Fibroblast of mammary gland (primary cell): Measurements from ENCODE around the gene ADAMTS7.
"Not testable (repeated sequence)": the region's sequence is repeated elsewhere in the genome, so short reads cannot be mapped to it uniquely, and the experiment has no call there.

Experiments
- DNase-seq: peaks from one replicate; pipeline ENCODE4 v3.0.0-alpha.2; 2010; ENCODE audit warnings: low read depth
- H3K4me3 ChIP-seq: 2 replicates; pipeline ENCODE4 v1.5.1; 2011; ENCODE audit warnings: low read depth, mild to moderate bottlenecking, low read length, moderate library complexity; ENCODE audit not compliant: control insufficient read depth
- CTCF ChIP-seq: conservative IDR thresholded peaks from 2 replicates; pipeline ENCODE4 v1.5.1; 2011; ENCODE audit warnings: low read depth, low read length, inconsistent platforms; ENCODE audit not compliant: control insufficient read depth, insufficient read depth

The ADAMTS7 gene

DNA sequence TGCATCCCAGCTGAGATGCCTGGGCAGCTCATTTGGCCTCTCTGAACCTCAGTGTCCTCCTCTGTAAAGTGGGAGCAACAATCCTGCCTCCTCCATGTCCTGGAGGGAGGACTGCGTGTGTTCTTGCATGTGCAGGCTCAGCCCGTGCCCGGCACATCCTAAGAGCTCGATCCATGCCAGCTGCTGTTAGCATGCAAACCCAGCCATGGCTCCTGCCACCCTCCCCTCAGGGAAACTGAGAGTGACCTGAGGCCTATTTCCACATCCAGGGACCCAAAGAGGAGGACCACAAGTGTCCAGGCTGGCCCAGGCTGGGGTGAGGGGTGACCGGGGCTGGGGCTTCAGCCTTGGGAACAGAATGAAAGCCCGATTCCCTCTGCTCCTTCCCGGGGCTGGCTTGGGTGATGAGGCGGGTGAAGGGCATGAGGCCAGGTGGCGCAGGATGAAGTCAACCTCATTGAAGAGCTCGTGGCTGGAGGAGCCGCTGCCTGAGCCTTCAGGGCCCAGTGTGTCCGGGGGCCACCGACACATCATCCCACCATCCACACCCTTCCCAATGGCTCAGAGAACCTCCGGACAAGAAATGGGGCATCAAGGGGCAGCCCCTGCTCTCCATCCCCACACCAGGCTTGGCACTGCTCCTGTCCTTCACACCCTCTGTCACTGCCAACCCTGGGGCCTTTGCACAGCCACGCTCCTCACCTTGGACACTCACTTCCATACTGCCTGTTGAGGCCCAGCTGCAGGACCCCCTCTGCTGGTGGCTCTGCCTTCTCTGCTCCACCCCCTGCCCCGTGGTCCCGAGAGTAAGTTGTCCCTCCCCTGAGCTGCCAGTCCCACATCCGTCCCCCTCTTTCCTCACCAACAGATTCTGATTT, 42.5 kb downstream of the ADAMTS7 start:
- TF ChIP-seq CTCF: no peak
- no peak overlapping the region for H3K4me3 ChIP-seq
- no peak for DNase-seq

DNA sequence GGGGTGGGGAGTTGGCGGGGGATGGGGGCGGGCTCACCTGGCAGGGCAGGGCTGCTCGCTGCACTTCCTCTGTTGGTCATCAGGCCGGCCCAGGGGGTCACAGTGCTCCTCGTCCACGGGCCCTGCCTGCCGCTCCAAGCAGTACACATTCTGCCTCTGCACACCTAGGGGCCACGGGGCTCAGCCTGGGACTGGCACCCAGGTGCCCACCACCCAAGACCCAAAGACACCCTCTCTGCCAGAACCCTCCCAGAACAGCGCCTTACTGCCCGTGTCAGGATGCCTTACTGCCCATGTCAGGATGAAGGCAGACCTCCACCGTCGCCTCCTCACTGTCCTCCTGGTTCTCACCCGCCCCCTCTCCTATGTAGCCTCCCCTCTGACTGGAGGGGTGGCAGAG, 43.2 kb downstream of the ADAMTS7 start:
- DNase-seq: no peak
- TF ChIP-seq CTCF: no peak
- no peak overlapping the region for H3K4me3 ChIP-seq

DNA sequence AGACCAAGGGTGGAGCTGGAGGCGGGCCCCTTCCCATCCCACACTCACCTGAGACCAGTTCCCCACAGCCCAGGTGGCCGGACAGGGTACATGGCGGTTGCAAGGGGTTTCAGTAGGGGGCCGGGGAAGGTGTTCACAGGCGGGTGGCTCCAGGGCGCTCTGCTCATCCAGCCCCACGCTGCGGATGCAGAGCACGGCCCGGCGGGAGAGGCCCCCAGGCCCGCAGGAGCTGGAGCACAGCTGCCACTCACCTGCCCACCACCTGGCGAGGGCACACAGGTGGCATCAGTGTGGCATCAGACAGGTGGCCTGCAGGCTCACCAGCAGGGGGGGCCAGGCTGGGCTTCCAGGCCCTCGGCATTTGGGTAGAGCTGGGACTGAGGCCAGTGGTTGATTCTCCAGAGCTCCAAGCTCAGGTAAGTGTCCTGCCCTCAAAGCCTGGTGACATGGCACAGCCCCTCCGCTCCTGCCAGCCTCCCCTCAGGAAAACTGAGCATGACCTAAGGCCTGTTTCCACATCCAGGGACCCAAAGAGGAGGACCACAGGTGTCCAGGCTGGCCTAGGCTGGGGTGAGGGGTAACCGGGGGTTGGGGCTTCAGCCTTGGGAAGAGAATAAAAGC, 43.8 kb downstream of the ADAMTS7 start:
- no peak for TF ChIP-seq CTCF
- no peak for DNase-seq
- no peak overlapping the region for H3K4me3 ChIP-seq

DNA sequence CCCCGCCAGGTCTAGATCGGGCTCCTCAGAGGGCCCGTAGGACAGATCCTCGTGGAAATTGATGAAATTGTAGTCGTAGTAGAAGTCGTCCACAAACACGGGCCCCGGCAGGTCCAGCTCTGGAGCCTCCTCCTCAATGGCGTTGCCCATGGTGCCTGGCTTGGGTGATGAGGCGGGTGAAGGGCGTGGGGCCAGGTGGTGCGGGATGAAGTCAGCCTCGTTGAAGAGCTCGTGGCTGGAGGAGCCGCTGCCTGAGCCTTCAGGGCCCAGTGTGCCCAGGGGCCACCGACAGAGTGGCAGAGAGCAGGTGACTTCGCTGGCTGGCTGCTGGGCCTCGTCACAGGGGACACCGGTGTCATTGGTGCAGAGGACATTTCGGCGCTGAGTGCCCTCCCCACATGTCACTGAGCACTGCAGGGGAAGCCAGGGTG, 44.6 kb downstream of the ADAMTS7 start:
- not testable (repeated sequence) for H3K4me3 ChIP-seq, DNase-seq

DNA sequence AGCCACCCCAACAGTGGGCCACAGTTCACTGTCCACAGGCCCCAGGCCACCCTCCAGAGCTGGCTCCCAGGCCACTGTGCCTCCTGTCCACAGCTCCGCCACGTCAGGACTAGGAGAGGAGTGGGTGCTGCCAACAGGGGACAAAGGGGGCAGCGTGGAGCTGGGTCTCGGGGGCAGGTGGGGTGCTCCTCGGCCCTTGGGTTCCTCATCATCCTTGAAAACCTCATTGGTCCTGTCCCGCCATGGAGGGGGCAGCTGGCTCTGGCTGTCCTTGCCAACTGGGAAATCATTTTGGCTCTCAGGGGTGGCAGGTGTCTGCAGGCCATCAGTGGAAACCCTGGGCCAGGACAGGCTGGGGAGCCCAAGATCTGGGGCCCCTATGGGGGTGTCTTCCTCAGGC, 45.2 kb downstream of the ADAMTS7 start:
- H3K4me3 ChIP-seq: no peak overlapping the region
- no peak for DNase-seq
- no peak for TF ChIP-seq CTCF

DNA sequence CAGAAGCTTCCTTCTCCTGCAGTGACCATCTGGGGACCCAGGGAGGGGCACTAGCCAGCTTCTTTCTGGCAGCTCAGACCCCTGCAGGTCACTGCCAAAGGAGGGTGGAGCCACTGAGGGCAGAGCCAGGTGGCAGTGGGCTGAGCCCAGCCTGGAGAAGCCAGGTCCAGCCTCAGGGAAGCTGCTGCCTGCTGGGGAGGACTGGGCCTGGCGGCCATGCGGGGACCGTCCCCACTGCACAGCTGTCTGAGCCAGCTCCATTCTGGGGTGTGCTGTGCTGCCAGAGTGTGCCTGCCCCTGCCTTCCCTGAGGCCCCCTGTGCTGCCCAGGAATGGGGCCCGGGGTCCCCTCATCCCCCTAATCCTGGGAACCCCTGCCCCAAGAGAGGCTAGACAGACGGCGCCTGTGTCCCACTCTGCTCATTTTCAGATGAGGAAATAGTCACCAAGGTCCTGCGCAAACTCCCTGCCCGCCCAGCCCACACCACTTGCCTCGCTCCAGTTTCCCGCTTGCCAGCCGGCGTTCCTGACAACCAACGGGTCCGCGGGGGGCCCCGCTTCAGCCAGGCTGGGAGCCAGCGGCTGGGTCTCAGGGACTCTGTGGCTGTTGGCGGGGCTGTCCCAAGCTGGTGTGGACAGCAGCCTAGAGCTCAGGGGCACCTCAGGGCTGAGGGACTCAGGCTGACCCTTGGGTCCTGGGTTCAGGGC, 46.0 kb downstream of the ADAMTS7 start:
- H3K4me3 ChIP-seq: not testable (repeated sequence)

GRCh38 chr15:78764340-78765153, 46.7 kb downstream of the ADAMTS7 start:
- not testable (repeated sequence) for DNase-seq, H3K4me3 ChIP-seq

More for the DNA sequence above, 46.0 kb downstream of the ADAMTS7 start:
- DNase-seq: not testable (repeated sequence)
